Smooth muscle cell (in vitro differentiated cells): Measurements from ENCODE around the gene CLCA2. TPM values are rescaled to one million over a fixed set of nuclear protein-coding genes. Genes with fewer than 3 reads are reported as not detected.

Source experiments
- DNase-seq: peaks from one replicate; lab custom pipeline; 2025; ENCODE audit not compliant: unreplicated experiment; lab: John Stamatoyannopoulos, UW
- H2AFZ ChIP-seq: fragments of 200-600 bp; sonication (generic); 2 replicates; pipeline ENCODE4 v1.6.0; 2016; ENCODE audit warnings: antibody characterized with exemption, low read depth, mild to moderate bottlenecking
- H3F3A ChIP-seq: fragments of 200-600 bp; sonication (generic); 2 replicates; pipeline ENCODE4 v1.6.0; 2017; ENCODE audit warnings: antibody characterized with exemption, low read depth
- H3K27ac ChIP-seq: fragments of 200-600 bp; sonication (generic); 2 replicates; pipeline ENCODE4 v1.5.1; 2016; ENCODE audit warnings: low read depth, mild to moderate bottlenecking
- H3K27me3 ChIP-seq: fragments of 200-600 bp; sonication (generic); 2 replicates; pipeline ENCODE4 v1.6.1; 2016; ENCODE audit warnings: low read depth, mild to moderate bottlenecking
- H3K36me3 ChIP-seq: fragments of 200-600 bp; sonication (generic); 2 replicates; pipeline ENCODE4 v1.5.1; 2016; ENCODE audit warnings: low read depth
- H3K4me1 ChIP-seq: fragments of 200-600 bp; sonication (generic); 2 replicates; pipeline ENCODE4 v1.5.1; 2016; ENCODE audit warnings: low read depth
- H3K4me2 ChIP-seq: fragments of 200-600 bp; sonication (generic); 2 replicates; pipeline ENCODE4 v1.6.0; 2016; ENCODE audit warnings: mild to moderate bottlenecking
- H3K4me3 ChIP-seq: fragments of 200-600 bp; sonication (generic); 2 replicates; pipeline ENCODE4 v1.5.1; 2016; ENCODE audit warnings: mild to moderate bottlenecking
- H3K79me2 ChIP-seq: fragments of 200-600 bp; sonication (generic); 2 replicates; pipeline ENCODE4 v1.6.0; 2016; ENCODE audit warnings: low read depth, mild to moderate bottlenecking
- H3K9ac ChIP-seq: fragments of 200-600 bp; sonication (generic); 2 replicates; pipeline ENCODE4 v1.6.0; 2016; ENCODE audit warnings: low read depth
- H3K9me3 ChIP-seq: fragments of 200-600 bp; sonication (generic); replicated peaks from 2 replicates; pipeline ENCODE4 v1.5.1; 2016; ENCODE audit warnings: low read depth
- H4K20me1 ChIP-seq: fragments of 200-600 bp; sonication (generic); 2 replicates; pipeline ENCODE4 v1.6.0; 2016; ENCODE audit warnings: low read depth
- WGBS: methylation state at CpG from one replicate; pipeline ENCODE4 v1.1.7; 2016; ENCODE audit warnings: low lambda C conversion rate; 5-methylcytosine and 5-hydroxymethylcytosine counted together
- polyA plus RNA-seq: library from polyadenylated mRNA; unstranded; fragments of >200 nt; fragmentation: Nextera tagmentation; extraction: Ambion mirVana; gene quantifications from 2 replicates; pipeline ENCODE4 v1.2.1, GENCODE V29; 2016
- total RNA-seq: library from RNA; depleted of rRNA; stranded (reverse); fragments of >200 nt; gene quantifications from 2 replicates; pipeline ENCODE4 v1.2.3, GENCODE V29; 2014
- TF ChIP-seq, protein P1 (sequence below): fragments of 200-600 bp; sonication (generic); IDR thresholded peaks from 2 replicates; pipeline ENCODE4 v1.5.1; 2017; ENCODE audit warnings: borderline replicate concordance, mild to moderate bottlenecking, antibody characterized with exemption; ENCODE audit not compliant: insufficient read depth, poor library complexity, severe bottlenecking

CLCA2 gene
- total and polyA plus RNA-seq, 2 experiments from 2014 or later: 1.00 to 24.2 TPM

DNA sequence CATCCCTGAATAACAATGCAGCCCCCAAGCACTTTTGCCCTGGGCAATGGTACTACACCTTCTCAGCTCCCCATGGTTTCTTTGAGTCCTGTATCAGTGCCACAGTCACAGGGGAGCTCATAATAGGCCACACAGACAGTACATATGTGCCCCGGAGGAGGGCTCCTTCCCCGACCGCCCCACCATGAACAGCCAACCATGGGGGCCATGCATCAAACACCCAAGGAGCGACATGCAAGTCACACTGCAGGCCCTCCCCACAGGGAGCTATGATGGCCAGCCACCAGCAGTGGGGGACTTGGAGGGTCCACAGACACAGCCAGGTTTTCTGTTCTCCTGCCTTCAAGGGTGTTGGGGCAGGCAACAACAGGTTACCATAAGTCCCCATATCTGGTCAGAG, 13.1 kb upstream of the CLCA2 start:
- H3K4me2 ChIP-seq: no peak overlapping the region
- H3K9ac ChIP-seq: no peak overlapping the region
- TF ChIP-seq, protein P1, sequence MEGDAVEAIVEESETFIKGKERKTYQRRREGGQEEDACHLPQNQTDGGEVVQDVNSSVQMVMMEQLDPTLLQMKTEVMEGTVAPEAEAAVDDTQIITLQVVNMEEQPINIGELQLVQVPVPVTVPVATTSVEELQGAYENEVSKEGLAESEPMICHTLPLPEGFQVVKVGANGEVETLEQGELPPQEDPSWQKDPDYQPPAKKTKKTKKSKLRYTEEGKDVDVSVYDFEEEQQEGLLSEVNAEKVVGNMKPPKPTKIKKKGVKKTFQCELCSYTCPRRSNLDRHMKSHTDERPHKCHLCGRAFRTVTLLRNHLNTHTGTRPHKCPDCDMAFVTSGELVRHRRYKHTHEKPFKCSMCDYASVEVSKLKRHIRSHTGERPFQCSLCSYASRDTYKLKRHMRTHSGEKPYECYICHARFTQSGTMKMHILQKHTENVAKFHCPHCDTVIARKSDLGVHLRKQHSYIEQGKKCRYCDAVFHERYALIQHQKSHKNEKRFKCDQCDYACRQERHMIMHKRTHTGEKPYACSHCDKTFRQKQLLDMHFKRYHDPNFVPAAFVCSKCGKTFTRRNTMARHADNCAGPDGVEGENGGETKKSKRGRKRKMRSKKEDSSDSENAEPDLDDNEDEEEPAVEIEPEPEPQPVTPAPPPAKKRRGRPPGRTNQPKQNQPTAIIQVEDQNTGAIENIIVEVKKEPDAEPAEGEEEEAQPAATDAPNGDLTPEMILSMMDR: no peak
- no peaks in the 10 kb centered on the region for H3K79me2 ChIP-seq
- H3K4me1 ChIP-seq: no peaks in the 10 kb centered on the region
- H3K36me3 ChIP-seq: no peaks in the 10 kb centered on the region
- WGBS: 97% methylated on average over 4 of the region's 4 CpGs
- DNase-seq: no peak
- H3F3A ChIP-seq: no peaks in the 10 kb centered on the region
- peaks cover 8% of the 10 kb centered on the region for H3K27me3 ChIP-seq
- H3K4me3 ChIP-seq: no peak overlapping the region
- no peak overlapping the region for H3K27ac ChIP-seq
- no peaks in the 10 kb centered on the region for H4K20me1 ChIP-seq
- no peak overlapping the region for H2AFZ ChIP-seq
- no peaks in the 10 kb centered on the region for H3K9me3 ChIP-seq

DNA sequence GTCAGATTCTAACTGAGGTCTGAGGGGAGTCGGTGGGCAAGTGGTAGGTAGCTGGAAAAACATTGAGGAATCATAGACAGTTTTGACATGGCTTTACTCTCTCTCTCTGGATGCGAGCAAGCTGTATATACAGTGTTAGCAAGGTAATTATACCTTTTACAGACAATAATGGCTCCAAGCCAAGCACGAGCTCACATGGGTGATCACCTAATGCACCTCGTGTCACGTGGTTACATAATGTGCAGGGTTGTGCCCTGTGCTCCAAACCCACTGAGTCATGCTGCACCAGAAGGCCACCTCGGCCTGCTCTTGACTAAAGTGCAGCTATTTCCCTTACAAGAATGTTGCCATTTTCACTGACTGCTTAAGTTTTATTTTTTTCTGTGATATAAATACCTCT, 7.6 kb upstream of the CLCA2 start:
- no peaks in the 10 kb centered on the region for H3F3A ChIP-seq
- no peak overlapping the region for H3K4me2 ChIP-seq
- no peak for DNase-seq
- H3K4me3 ChIP-seq: no peak overlapping the region
- TF ChIP-seq, protein P1: no peak
- no peak overlapping the region for H3K27ac ChIP-seq
- no peaks in the 10 kb centered on the region for H3K27me3 ChIP-seq
- H3K9ac ChIP-seq: no peak overlapping the region
- no peaks in the 10 kb centered on the region for H3K36me3 ChIP-seq
- no peaks in the 10 kb centered on the region for H4K20me1 ChIP-seq
- H3K9me3 ChIP-seq: no peaks in the 10 kb centered on the region
- H3K4me1 ChIP-seq: no peaks in the 10 kb centered on the region
- WGBS: 85% methylated on average over 6 of the region's 6 CpGs
- no peak overlapping the region for H2AFZ ChIP-seq
- no peaks in the 10 kb centered on the region for H3K79me2 ChIP-seq

DNA sequence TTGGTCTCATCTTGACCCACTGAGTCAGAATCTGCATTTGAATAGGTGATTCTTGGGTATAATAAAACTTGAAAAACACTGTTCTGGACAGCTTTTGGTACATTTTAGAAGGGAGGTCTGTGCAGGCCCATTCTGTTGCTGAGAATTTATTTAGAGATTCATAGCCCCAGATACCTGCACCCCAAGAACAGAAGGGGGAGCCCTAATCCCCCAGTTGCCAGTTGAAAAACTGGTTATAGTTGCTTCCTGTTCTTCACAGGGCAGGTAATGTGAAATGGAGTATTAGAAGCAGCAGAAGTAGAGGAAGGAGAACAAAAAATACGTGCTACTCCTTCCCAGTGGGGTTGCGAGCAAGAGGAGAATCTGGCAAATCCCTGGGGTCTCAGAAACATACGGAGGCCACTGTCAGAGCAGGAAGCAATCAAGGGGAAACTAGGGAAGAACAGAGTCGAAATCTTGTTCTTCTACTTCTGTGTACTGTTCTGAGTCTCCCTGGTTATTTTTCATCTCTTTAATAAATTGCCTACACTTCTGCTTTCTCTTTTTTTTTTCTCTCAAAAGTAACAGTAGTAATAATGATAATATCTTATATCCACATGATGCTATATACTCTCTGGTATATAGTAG, 4.6 kb upstream of the CLCA2 start:
- no peak overlapping the region for H3K4me2 ChIP-seq
- H3K9me3 ChIP-seq: no peaks in the 10 kb centered on the region
- H3K27me3 ChIP-seq: no peaks in the 10 kb centered on the region
- no peaks in the 10 kb centered on the region for H4K20me1 ChIP-seq
- H3K36me3 ChIP-seq: no peaks in the 10 kb centered on the region
- 73% methylated on average over 4 of the region's 4 CpGs for whole genome bisulfite sequencing
- H2AFZ ChIP-seq: no peak overlapping the region
- H3K9ac ChIP-seq: no peak overlapping the region
- no peak for DNase-seq
- H3K79me2 ChIP-seq: no peaks in the 10 kb centered on the region
- H3K27ac ChIP-seq: no peak overlapping the region
- TF ChIP-seq, protein P1: peak; percentile 29
- H3K4me1 ChIP-seq: no peaks in the 10 kb centered on the region
- H3K4me3 ChIP-seq: no peak overlapping the region
- H3F3A ChIP-seq: no peaks in the 10 kb centered on the region
